Calu3 (cell line): ENCODE data around the gene MEN1. TPM values are rescaled to one million over a fixed set of nuclear protein-coding genes. Genes with fewer than 3 reads are reported as not detected.

Source experiments
- BruUV-seq: library from RNA; stranded (reverse); fragments of 400-500 nt; replicated peaks from 2 replicates; lab custom pipeline; 2021; lab: Mats Ljungman, UMichigan
- CTCF ChIA-PET: fragments of 300-600 bp; sonication (Branson Sonifier 250); formaldehyde crosslinking; loops from one replicate; lab custom pipeline; 2022; ENCODE audit warnings: antibody characterized with exemption; lab: Charles Lee
- DNase-seq: peaks from one replicate; pipeline ENCODE4 v3.0.0; 2022
- H3K27ac Mint-ChIP-seq: one replicate; pipeline ENCODE4 v1.8.0; 2022; ENCODE audit warnings: mixed read lengths; ENCODE audit not compliant: unreplicated experiment
- H3K27me3 Mint-ChIP-seq: one replicate; pipeline ENCODE4 v1.8.0; 2022; ENCODE audit warnings: mixed read lengths; ENCODE audit not compliant: unreplicated experiment
- H3K36me3 Mint-ChIP-seq: one replicate; pipeline ENCODE4 v1.8.0; 2022; ENCODE audit warnings: mild to moderate bottlenecking, moderate library complexity, mixed read lengths; ENCODE audit not compliant: insufficient read depth, unreplicated experiment
- H3K4me1 Mint-ChIP-seq: one replicate; pipeline ENCODE4 v1.8.0; 2022; ENCODE audit warnings: mild to moderate bottlenecking, low read depth, mixed read lengths; ENCODE audit not compliant: unreplicated experiment
- H3K4me3 Mint-ChIP-seq: one replicate; pipeline ENCODE4 v1.8.0; 2022; ENCODE audit warnings: mild to moderate bottlenecking, low read depth, moderate library complexity, mixed read lengths; ENCODE audit not compliant: unreplicated experiment
- H3K9me3 Mint-ChIP-seq: one replicate; pipeline ENCODE4 v1.8.0; 2022; ENCODE audit warnings: low read depth, mixed read lengths; ENCODE audit not compliant: unreplicated experiment
- CTCF ChIP-seq: fragments of 200-600 bp; IDR thresholded peaks from one replicate; pipeline ENCODE4 v1.8.0; 2022; ENCODE audit warnings: antibody characterized with exemption; ENCODE audit not compliant: unreplicated experiment
- intact Hi-C: fragments of 100-400 bp; cut with micrococcal nuclease; formaldehyde crosslinking; loops from one replicate; pipeline ENCODE4 v1.10.0; 2022; ENCODE audit not compliant: unreplicated experiment
- total RNA-seq: library from RNA; stranded (reverse); gene quantifications from 2 replicates; pipeline ENCODE4 v1.2.3, GENCODE V29; 2022

MEN1 gene
- total RNA-seq, 1 experiment from 2014 or later, result 39.8 TPM

DNA sequence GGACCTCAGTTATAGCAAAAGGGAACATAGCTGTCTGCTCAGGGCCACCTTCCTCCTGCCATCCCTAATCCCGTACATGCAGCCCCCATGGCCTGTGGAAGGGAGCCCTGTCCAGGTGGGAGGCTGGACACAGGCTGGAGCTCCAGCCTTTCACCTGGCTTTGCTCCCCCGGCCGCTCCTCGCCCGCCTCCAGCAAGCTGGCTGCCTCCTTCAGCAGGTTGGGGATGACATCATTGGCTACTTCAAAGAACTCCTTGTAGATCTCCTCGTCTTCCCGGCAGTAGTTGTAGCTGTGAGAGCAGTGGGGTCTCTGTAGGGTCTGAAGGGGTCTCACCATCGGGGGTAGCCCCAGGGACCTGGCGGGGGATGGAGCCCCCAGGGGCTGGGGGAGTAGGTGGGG lies 4.9 kb downstream of the MEN1 start:
- Mint-ChIP-seq H3K4me1 (peaks cover 10% of the 10 kb centered on the region), H3K27me3 (no peaks in the 10 kb centered on the region), H3K4me3 (no peak overlapping the region), H3K9me3 (no peaks in the 10 kb centered on the region), H3K27ac (no peak overlapping the region), H3K36me3 (peaks cover 45% of the 10 kb centered on the region)
- no peak for TF ChIP-seq CTCF
- no TSS peak for BruUV-seq
- DNase-seq, result no peak
- intact Hi-C loops, result no loop called here
- CTCF ChIA-PET, result interaction anchor here (0.7 kb wide), 1 partner anchor 114 kb away, joined by 3 read pairs; no protein-coding TSS in a partner anchor

- peaks cover 36% of the 10 kb centered on the region for H3K36me3 Mint-ChIP-seq
- CTCF ChIA-PET, result interaction anchor here (0.5 to 1.1 kb wide), 2 partner anchors 40 to 45 kb away, joined by 3 read pairs; partner anchors contain the start of gene CDC42BPG
- no peak overlapping the region for H3K27ac Mint-ChIP-seq
Measured at GRCh38 chr11:64804346-64805210, 5.8 kb downstream of the MEN1 start.

GRCh38 chr11:64803846-64804345 lies 6.5 kb downstream of the MEN1 start:
- Mint-ChIP-seq H3K9me3 (no peaks in the 10 kb centered on the region), H3K27ac (peak overlapping the region; percentile 29), H3K27me3 (no peaks in the 10 kb centered on the region), H3K4me1 (peaks cover 12% of the 10 kb centered on the region), H3K36me3 (peaks cover 30% of the 10 kb centered on the region), H3K4me3 (peak overlapping the region; percentile 68)
- TF ChIP-seq CTCF, result no peak
- no peak for DNase-seq
- CTCF ChIA-PET, result interaction anchor here (0.5 to 1.1 kb wide), 2 partner anchors 40 to 45 kb away, joined by 3 read pairs; partner anchors contain the start of gene CDC42BPG
- BruUV-seq, result TSS peak; percentile 53
- intact Hi-C loops, result no loop called here

More at GRCh38 chr11:64804346-64805210, 5.8 kb downstream of the MEN1 start:
- DNase-seq, result no peak
- no peaks in the 10 kb centered on the region for H3K27me3 Mint-ChIP-seq
- H3K9me3 Mint-ChIP-seq, result no peaks in the 10 kb centered on the region
- peak overlapping the region; percentile 68 for H3K4me3 Mint-ChIP-seq
- H3K4me1 Mint-ChIP-seq, result peaks cover 10% of the 10 kb centered on the region
- BruUV-seq, result no TSS peak
- intact Hi-C loops, result no loop called here
- TF ChIP-seq CTCF, result no peak

- peak; percentile 17 for TF ChIP-seq CTCF
- CTCF ChIA-PET, result interaction anchor here (1.1 kb wide), 1 partner anchor 41 kb away, joined by 3 read pairs; the partner anchor contains the start of gene CDC42BPG
- Mint-ChIP-seq H3K4me1 (peaks cover 18% of the 10 kb centered on the region), H3K36me3 (peaks cover 24% of the 10 kb centered on the region), H3K4me3 (peak within 1 kb of the TSS; percentile 68), H3K27me3 (no peaks in the 10 kb centered on the region), H3K9me3 (no peaks in the 10 kb centered on the region), H3K27ac (peak within 1 kb of the TSS; percentile 29)
- intact Hi-C loops, result no loop called here
- peak; percentile 95 for DNase-seq
- no TSS peak for BruUV-seq
Measured at GRCh38 chr11:64803158-64803845, 7.0 kb downstream of the MEN1 start, which contains the start of gene MAP4K2. Gene MAP4K2 (minus strand): TSS chr11:64803214. CDS start chr11:64803149, 65 bp downstream.
